Measurements from ENCODE around the gene PPFIBP2. TPM values are rescaled to one million over a fixed set of nuclear protein-coding genes. Genes with fewer than 3 reads are reported as not detected.

The PPFIBP2 gene
- total and polyA plus RNA-seq, 2 of the 13 experiments (the other 11 are each of a cell fraction or from before 2014, with no cell fraction given) = 15.0 to 52.5 TPM

DNA sequence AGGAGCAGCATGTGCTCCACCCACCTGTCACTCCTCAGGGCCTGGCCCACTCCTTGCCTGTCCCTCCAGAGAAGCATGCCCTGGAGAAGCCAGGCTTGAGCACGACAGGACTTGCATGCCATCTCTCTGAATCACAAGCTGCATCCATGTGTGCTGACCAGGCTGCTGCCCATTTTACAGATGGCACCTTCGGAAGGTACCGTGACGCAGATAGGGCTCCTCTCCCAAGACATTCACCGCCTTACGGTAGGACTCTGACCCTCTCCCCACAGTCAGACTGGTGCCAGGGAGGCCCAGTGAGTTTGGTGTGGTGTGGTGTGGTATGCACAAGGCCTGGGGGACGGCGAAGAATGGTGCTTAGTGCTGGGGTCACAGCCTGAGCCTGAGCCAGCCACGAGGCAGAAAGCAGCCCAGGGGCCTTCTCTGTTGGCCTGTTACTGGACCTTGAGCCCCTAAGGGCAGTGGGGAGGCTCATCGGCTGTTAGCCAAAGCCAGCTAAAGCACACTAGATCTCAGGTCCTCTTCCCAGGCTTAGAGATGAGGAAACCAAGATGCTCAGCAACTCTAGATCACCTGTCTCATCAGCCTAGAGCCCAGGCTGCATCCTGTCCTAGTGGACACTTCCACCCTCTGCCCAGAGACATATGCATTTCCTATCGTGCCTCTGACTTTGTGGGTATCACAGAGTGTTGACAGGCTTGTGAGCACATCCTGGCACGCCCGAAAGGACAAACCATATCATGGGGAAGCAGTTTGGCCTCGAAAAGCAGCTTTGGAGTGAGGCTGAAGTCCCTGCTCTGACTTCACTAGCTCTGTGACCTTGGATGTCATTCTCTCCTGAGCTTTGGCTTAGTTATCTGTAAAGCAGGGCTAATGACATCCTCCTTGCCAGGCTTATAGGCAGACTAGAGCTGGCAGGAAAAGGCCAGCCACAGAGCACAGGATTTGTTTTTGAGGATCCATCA lies 141.7 kb downstream of the PPFIBP2 start (continued):
- TF ChIP-seq GRHL1 (CRISPR knock-in tag; conservative IDR thresholded peaks at IDR 0.05) (no peak), ZNF367 (CRISPR knock-in tag; IDR thresholded peaks at IDR 0.05; ENCODE audit: borderline replicate concordance) (no peak), ETV6 (CRISPR knock-in tag; conservative IDR thresholded peaks at IDR 0.05) (no peak), ZNF850 (CRISPR knock-in tag; conservative IDR thresholded peaks at IDR 0.05) (no peak), ZSCAN21 (CRISPR knock-in tag; IDR thresholded peaks at IDR 0.05; ENCODE audit: borderline replicate concordance) (no peak; the same call in 1 of the 2 replicates), ZNF543 (CRISPR knock-in tag; IDR thresholded peaks at IDR 0.05) (no peak), ZMYM2 (CRISPR knock-in tag; IDR thresholded peaks at IDR 0.05) (0 out of 2 replicates have a peak, but pooled peaks have one; percentile 11), HNRNPH1 (optimal IDR thresholded peaks at IDR 0.05; ENCODE audit: low read depth, low read length) (no peak), MYC (CRISPR knock-in tag; IDR thresholded peaks at IDR 0.05; ENCODE audit: borderline replicate concordance) (peak; percentile 37; the same call in 1 of the 2 replicates), ZNF607 (CRISPR knock-in tag; IDR thresholded peaks at IDR 0.05; ENCODE audit: borderline replicate concordance) (no peak), PRPF4 (IDR thresholded peaks at IDR 0.05; ENCODE audit: low read depth, low read length, poor library complexity, severe bottlenecking) (no peak), HOXA3 (CRISPR knock-in tag; IDR thresholded peaks at IDR 0.05) (no peak), HMGA1 (CRISPR knock-in tag; conservative IDR thresholded peaks at IDR 0.05) (no peak), ZNF235 (CRISPR knock-in tag; IDR thresholded peaks at IDR 0.05; ENCODE audit: borderline replicate concordance) (no peak), MTA1 (CRISPR knock-in tag; IDR thresholded peaks at IDR 0.05; ENCODE audit: borderline replicate concordance) (0 out of 2 replicates have a peak, but pooled peaks have one; percentile 49)
- TF ChIP-seq, protein P1, sequence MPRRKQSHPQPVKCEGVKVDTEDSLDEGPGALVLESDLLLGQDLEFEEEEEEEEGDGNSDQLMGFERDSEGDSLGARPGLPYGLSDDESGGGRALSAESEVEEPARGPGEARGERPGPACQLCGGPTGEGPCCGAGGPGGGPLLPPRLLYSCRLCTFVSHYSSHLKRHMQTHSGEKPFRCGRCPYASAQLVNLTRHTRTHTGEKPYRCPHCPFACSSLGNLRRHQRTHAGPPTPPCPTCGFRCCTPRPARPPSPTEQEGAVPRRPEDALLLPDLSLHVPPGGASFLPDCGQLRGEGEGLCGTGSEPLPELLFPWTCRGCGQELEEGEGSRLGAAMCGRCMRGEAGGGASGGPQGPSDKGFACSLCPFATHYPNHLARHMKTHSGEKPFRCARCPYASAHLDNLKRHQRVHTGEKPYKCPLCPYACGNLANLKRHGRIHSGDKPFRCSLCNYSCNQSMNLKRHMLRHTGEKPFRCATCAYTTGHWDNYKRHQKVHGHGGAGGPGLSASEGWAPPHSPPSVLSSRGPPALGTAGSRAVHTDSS (CRISPR knock-in tag; conservative IDR thresholded peaks at IDR 0.05) = no peak
- TF ChIP-seq, protein P2, sequence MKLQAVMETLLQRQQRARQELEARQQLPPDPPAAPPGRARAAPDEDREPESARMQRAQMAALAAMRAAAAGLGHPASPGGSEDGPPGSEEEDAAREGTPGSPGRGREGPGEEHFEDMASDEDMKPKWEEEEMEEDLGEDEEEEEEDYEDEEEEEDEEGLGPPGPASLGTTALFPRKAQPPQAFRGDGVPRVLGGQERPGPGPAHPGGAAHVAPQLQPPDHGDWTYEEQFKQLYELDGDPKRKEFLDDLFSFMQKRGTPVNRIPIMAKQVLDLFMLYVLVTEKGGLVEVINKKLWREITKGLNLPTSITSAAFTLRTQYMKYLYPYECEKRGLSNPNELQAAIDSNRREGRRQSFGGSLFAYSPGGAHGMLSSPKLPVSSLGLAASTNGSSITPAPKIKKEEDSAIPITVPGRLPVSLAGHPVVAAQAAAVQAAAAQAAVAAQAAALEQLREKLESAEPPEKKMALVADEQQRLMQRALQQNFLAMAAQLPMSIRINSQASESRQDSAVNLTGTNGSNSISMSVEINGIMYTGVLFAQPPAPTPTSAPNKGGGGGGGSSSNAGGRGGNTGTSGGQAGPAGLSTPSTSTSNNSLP (IDR thresholded peaks at IDR 0.05; ENCODE audit: low read depth, low read length) = no peak
- TF ChIP-seq, protein P3, sequence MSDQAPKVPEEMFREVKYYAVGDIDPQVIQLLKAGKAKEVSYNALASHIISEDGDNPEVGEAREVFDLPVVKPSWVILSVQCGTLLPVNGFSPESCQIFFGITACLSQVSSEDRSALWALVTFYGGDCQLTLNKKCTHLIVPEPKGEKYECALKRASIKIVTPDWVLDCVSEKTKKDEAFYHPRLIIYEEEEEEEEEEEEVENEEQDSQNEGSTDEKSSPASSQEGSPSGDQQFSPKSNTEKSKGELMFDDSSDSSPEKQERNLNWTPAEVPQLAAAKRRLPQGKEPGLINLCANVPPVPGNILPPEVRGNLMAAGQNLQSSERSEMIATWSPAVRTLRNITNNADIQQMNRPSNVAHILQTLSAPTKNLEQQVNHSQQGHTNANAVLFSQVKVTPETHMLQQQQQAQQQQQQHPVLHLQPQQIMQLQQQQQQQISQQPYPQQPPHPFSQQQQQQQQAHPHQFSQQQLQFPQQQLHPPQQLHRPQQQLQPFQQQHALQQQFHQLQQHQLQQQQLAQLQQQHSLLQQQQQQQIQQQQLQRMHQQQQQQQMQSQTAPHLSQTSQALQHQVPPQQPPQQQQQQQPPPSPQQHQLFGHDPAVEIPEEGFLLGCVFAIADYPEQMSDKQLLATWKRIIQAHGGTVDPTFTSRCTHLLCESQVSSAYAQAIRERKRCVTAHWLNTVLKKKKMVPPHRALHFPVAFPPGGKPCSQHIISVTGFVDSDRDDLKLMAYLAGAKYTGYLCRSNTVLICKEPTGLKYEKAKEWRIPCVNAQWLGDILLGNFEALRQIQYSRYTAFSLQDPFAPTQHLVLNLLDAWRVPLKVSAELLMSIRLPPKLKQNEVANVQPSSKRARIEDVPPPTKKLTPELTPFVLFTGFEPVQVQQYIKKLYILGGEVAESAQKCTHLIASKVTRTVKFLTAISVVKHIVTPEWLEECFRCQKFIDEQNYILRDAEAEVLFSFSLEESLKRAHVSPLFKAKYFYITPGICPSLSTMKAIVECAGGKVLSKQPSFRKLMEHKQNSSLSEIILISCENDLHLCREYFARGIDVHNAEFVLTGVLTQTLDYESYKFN (CRISPR knock-in tag; conservative IDR thresholded peaks at IDR 0.05) = peak; percentile 30; the same call in 1 of the 2 replicates
- TF ChIP-seq, protein P4, sequence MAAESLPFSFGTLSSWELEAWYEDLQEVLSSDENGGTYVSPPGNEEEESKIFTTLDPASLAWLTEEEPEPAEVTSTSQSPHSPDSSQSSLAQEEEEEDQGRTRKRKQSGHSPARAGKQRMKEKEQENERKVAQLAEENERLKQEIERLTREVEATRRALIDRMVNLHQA (CRISPR knock-in tag; IDR thresholded peaks at IDR 0.05) = no peak
